Peyer's patch (tissue), 4 donors: ENCODE data around the gene DIS3L2. TPM values are rescaled to one million over a fixed set of nuclear protein-coding genes. Genes with fewer than 3 reads are reported as not detected.

ENCODE experiments used
- DNase-seq, 3 donors: peaks; one replicate each; pipeline ENCODE4 v3.0.0-alpha.2; 2017 to 2019
- H3K27ac ChIP-seq, 4 donors: fragments of 200-600 bp; sonication (generic); one replicate each; pipeline ENCODE4 v1.5.1; 2016 to 2019
- H3K27me3 ChIP-seq, 2 donors: fragments of 200-600 bp; sonication (generic); one replicate each; pipeline ENCODE4 v1.5.1; 2019
- H3K36me3 ChIP-seq, 3 donors: fragments of 200-600 bp; sonication (generic); one replicate each; pipeline ENCODE4 v1.5.1; 2016 to 2019
- H3K4me1 ChIP-seq, 4 donors: fragments of 200-600 bp; sonication (generic); one replicate each; pipeline ENCODE4 v1.5.1; 2016 to 2019
- H3K4me3 ChIP-seq, 4 donors: fragments of 200-600 bp; sonication (generic); 1 replicate in 3 of 4; 2 replicates in 1 of 4; pipeline ENCODE4 v1.5.1; 2016 to 2019; ENCODE audit warnings: mild to moderate bottlenecking in 1 of 4
- H3K9me3 ChIP-seq, 4 donors: fragments of 200-600 bp; sonication (generic); one replicate each; pipeline ENCODE4 v1.5.1; 2016 to 2019; ENCODE audit warnings: mild to moderate bottlenecking in 1 of 4
- POLR2A ChIP-seq, 2 donors: fragments of 450-650 bp; IDR thresholded peaks; one replicate each; pipeline ENCODE4 v1.5.1; 2017; ENCODE audit warnings: antibody characterized with exemption in 2 of 2, mild to moderate bottlenecking in 2 of 2, moderate library complexity in 2 of 2
- total RNA-seq, 4 donors: library from RNA; depleted of rRNA; stranded (reverse); fragments of >200 nt; gene quantifications; one replicate each; pipeline ENCODE4 v1.1.0, GENCODE V29; 2016
- TF ChIP-seq, protein P1 (sequence below), 6 experiments: fragments of 450-650 bp in 4 of 6; fragments of 200-600 bp in 2 of 6; sonication (generic) in 1 of 6; IDR thresholded peaks; one replicate each; pipeline ENCODE4 v1.5.1; 2017 to 2019; ENCODE audit warnings: antibody characterized with exemption in 6 of 6, mild to moderate bottlenecking in 3 of 6, moderate library complexity in 1 of 6

Gene DIS3L2
- total RNA-seq, 4 donors from 2014 or later: 26.4 to 147 (median 58.3) TPM

- DNase-seq: no peak
- no peak overlapping the region for H3K27ac ChIP-seq
- TF ChIP-seq, protein P1, sequence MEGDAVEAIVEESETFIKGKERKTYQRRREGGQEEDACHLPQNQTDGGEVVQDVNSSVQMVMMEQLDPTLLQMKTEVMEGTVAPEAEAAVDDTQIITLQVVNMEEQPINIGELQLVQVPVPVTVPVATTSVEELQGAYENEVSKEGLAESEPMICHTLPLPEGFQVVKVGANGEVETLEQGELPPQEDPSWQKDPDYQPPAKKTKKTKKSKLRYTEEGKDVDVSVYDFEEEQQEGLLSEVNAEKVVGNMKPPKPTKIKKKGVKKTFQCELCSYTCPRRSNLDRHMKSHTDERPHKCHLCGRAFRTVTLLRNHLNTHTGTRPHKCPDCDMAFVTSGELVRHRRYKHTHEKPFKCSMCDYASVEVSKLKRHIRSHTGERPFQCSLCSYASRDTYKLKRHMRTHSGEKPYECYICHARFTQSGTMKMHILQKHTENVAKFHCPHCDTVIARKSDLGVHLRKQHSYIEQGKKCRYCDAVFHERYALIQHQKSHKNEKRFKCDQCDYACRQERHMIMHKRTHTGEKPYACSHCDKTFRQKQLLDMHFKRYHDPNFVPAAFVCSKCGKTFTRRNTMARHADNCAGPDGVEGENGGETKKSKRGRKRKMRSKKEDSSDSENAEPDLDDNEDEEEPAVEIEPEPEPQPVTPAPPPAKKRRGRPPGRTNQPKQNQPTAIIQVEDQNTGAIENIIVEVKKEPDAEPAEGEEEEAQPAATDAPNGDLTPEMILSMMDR (IDR thresholded peaks at IDR 0.05): no peak
- TF ChIP-seq POLR2A (IDR thresholded peaks at IDR 0.05): no peak
- H3K4me3 ChIP-seq: no peak overlapping the region
- no peaks in the 10 kb centered on the region for H3K27me3 ChIP-seq
- H3K9me3 ChIP-seq: no peaks in the 10 kb centered on the region
- no peaks in the 10 kb centered on the region for H3K4me1 ChIP-seq
- peaks cover 0 to 24% (median 0%) of the 10 kb centered on the region in 3 donors for H3K36me3 ChIP-seq
These were observed 171.6 kb downstream of the DIS3L2 start for GRCh38 chr2:232133078-232133477.

DNA sequence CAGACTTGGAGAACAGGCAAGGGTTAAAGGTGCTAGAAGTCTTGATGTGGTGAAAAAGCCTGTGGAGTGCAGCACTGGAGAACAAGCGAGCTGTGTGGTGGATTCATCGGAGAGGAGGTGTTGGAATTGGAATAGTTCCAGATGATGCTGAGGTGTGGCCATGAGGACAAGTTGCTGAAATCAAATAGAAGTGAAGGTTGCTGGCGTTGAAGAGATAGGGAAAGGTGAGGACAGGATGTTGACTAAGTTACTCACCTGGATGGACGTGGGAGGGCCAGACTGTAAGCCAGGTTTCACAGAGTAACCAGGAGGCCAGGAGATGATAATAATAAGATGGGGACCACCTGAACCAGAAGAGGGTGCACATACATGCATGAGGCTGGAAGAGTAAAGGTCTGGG lies 173.4 kb downstream of the DIS3L2 start:
- no peak for DNase-seq
- Histone ChIP-seq H3K36me3 (peaks cover 0 to 24% (median 0%) of the 10 kb centered on the region in 3 donors), H3K4me1 (no peaks in the 10 kb centered on the region), H3K27me3 (no peaks in the 10 kb centered on the region), H3K4me3 (no peak overlapping the region), H3K27ac (no peak overlapping the region), H3K9me3 (no peaks in the 10 kb centered on the region)
- TF ChIP-seq, protein P1 (IDR thresholded peaks at IDR 0.05): no peak
- TF ChIP-seq POLR2A (IDR thresholded peaks at IDR 0.05): no peak

- no peaks in the 10 kb centered on the region for H3K9me3 ChIP-seq
- H3K27me3 ChIP-seq: no peaks in the 10 kb centered on the region
- H3K27ac ChIP-seq: no peak overlapping the region
- no peak for TF ChIP-seq POLR2A (IDR thresholded peaks at IDR 0.05)
- TF ChIP-seq, protein P1 (IDR thresholded peaks at IDR 0.05): no peak
- DNase-seq: no peak
- H3K36me3 ChIP-seq: peaks cover 0 to 13% (median 0%) of the 10 kb centered on the region in 3 donors
- no peaks in the 10 kb centered on the region for H3K4me1 ChIP-seq
- H3K4me3 ChIP-seq: no peak overlapping the region
These were observed 176.0 kb downstream of the DIS3L2 start for GRCh38 chr2:232137356-232138147.

- no peaks in the 10 kb centered on the region for H3K9me3 ChIP-seq
- H3K4me3 ChIP-seq: no peak overlapping the region
- H3K27me3 ChIP-seq: no peaks in the 10 kb centered on the region
- TF ChIP-seq POLR2A (IDR thresholded peaks at IDR 0.05): no peak
- TF ChIP-seq, protein P1 (IDR thresholded peaks at IDR 0.05): no peak
- H3K4me1 ChIP-seq: no peaks in the 10 kb centered on the region
- DNase-seq: no peak
- no peak overlapping the region for H3K27ac ChIP-seq
- peaks cover 0 to 6% (median 0%) of the 10 kb centered on the region in 3 donors for H3K36me3 ChIP-seq
These were observed 176.9 kb downstream of the DIS3L2 start for GRCh38 chr2:232138441-232138840.

- Histone ChIP-seq H3K27ac (no peak overlapping the region), H3K4me1 (no peaks in the 10 kb centered on the region), H3K4me3 (no peak overlapping the region), H3K36me3 (peaks cover 0 to 6% (median 0%) of the 10 kb centered on the region in 3 donors), H3K9me3 (no peaks in the 10 kb centered on the region), H3K27me3 (no peaks in the 10 kb centered on the region)
- TF ChIP-seq POLR2A (IDR thresholded peaks at IDR 0.05): no peak
- TF ChIP-seq, protein P1 (IDR thresholded peaks at IDR 0.05): no peak
- no peak for DNase-seq
These were observed 177.7 kb downstream of the DIS3L2 start for GRCh38 chr2:232139171-232139594.
